ENCODE data around the gene CIB2. TPM values are rescaled to one million over a fixed set of nuclear protein-coding genes. Genes with fewer than 3 reads are reported as not detected.

Gene CIB2
- total RNA-seq, 1 donor from 2014 or later, result 27.6 TPM

- DNase-seq (ENCODE audit: low spot score in 2 of 2, unreplicated experiment in 2 of 2), result peak; percentile 100
- TF ChIP-seq CTCF (IDR thresholded peaks at IDR 0.05; ENCODE audit: unreplicated experiment), result no peak
- H3K4me1 Mint-ChIP-seq, result peaks cover 20% of the 10 kb centered on the region
- peak within 1 kb of the TSS; percentile 95 for H3K4me3 Mint-ChIP-seq
- H3K27me3 Mint-ChIP-seq (ENCODE audit: low read depth), result no peaks in the 10 kb centered on the region
- H3K9me3 Mint-ChIP-seq, result no peaks in the 10 kb centered on the region
- no peaks in the 10 kb centered on the region for H3K36me3 Mint-ChIP-seq
- peak within 1 kb of the TSS; percentile 96 for H3K27ac Mint-ChIP-seq
These were observed 18.0 kb upstream of the CIB2 start, which contains the start of gene IDH3A for GRCh38 chr15:78149068-78149804. IDH3A (plus strand) TSS chr15:78149362; CDS start chr15:78149404, 42 bp downstream.

- H3K27ac Mint-ChIP-seq, result peak overlapping the region; percentile 96
- H3K36me3 Mint-ChIP-seq, result no peaks in the 10 kb centered on the region
- no peak for TF ChIP-seq CTCF (IDR thresholded peaks at IDR 0.05; ENCODE audit: unreplicated experiment)
- no peak for DNase-seq (ENCODE audit: low spot score in 2 of 2, unreplicated experiment in 2 of 2)
- H3K27me3 Mint-ChIP-seq (ENCODE audit: low read depth), result no peaks in the 10 kb centered on the region
- no peaks in the 10 kb centered on the region for H3K9me3 Mint-ChIP-seq
- peak overlapping the region; percentile 95 for H3K4me3 Mint-ChIP-seq
- peaks cover 20% of the 10 kb centered on the region for H3K4me1 Mint-ChIP-seq
These were observed 17.3 kb upstream of the CIB2 start for GRCh38 chr15:78148392-78149067.

GRCh38 chr15:78147566-78147965 is 16.3 kb upstream of the CIB2 start:
- Mint-ChIP-seq H3K4me3 (peak overlapping the region; percentile 55), H3K27ac (peak overlapping the region; percentile 30), H3K4me1 (peaks cover 20% of the 10 kb centered on the region), H3K9me3 (no peaks in the 10 kb centered on the region), H3K36me3 (no peaks in the 10 kb centered on the region), H3K27me3 (ENCODE audit: low read depth) (no peaks in the 10 kb centered on the region)
- no peak for DNase-seq (ENCODE audit: low spot score in 2 of 2, unreplicated experiment in 2 of 2)
- TF ChIP-seq CTCF (IDR thresholded peaks at IDR 0.05; ENCODE audit: unreplicated experiment), result no peak

- no peak for TF ChIP-seq CTCF (IDR thresholded peaks at IDR 0.05; ENCODE audit: unreplicated experiment)
- no peaks in the 10 kb centered on the region for H3K36me3 Mint-ChIP-seq
- H3K27me3 Mint-ChIP-seq (ENCODE audit: low read depth), result no peaks in the 10 kb centered on the region
- H3K4me3 Mint-ChIP-seq, result no peak overlapping the region
- H3K27ac Mint-ChIP-seq, result no peak overlapping the region
- no peaks in the 10 kb centered on the region for H3K9me3 Mint-ChIP-seq
- peaks cover 20% of the 10 kb centered on the region for H3K4me1 Mint-ChIP-seq
- DNase-seq (ENCODE audit: low spot score in 2 of 2, unreplicated experiment in 2 of 2), result no peak
These were observed 15.3 kb upstream of the CIB2 start for GRCh38 chr15:78146425-78147154.

GRCh38 chr15:78142332-78142731 is 11.1 kb upstream of the CIB2 start:
- Mint-ChIP-seq H3K36me3 (no peaks in the 10 kb centered on the region), H3K27ac (no peak overlapping the region), H3K27me3 (ENCODE audit: low read depth) (no peaks in the 10 kb centered on the region), H3K4me3 (no peak overlapping the region), H3K4me1 (peaks cover 2% of the 10 kb centered on the region), H3K9me3 (no peaks in the 10 kb centered on the region)
- no peak for TF ChIP-seq CTCF (IDR thresholded peaks at IDR 0.05; ENCODE audit: unreplicated experiment)
- no peak for DNase-seq (ENCODE audit: low spot score in 2 of 2, unreplicated experiment in 2 of 2)
